ENCODE data around the gene SOCS4. TPM values are rescaled to one million over a fixed set of nuclear protein-coding genes. Genes with fewer than 3 reads are reported as not detected.

SOCS4 gene
- total RNA-seq, 2 experiments from 2014 or later = 23.0 to 37.3 TPM

DNA sequence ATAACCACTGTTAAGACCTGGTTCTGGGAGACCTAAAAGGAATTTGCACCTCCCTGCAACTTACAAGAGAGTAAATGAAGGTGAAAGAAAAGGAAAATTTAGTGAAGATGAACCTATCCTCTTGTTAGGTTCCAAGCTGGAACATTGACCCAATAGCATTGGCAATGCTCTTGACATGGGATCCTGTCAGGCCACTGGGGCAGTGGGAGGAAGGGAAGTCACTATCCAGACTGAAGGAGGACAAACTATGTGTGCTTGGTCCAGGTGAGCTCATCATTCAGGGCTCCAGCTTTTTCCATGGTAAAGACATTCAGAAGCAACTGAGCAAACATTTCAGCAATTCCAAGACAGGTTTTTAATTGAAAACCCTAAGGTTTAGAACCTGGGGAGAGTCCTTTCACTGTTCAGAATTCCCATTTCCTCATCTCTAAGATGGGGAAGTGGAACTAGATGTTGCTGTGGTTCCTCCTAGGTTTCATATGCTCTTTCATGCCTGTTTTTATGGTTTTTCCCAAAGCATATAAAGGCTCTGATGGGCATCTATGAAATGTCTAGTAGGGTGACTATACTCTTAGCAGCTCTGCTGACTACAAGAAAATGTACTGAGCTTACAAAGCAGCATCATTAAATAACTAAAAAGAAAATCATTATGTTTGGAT is 57.5 kb downstream of the SOCS4 start:
- DNase-seq (ENCODE audit: low spot score) = no peak
- intact Hi-C loops (cut with micrococcal nuclease; ENCODE audit: unreplicated experiment) = loop anchor here (5.0 to 10.0 kb wide), 3 partner anchors 48 to 340 kb away; no protein-coding TSS in a partner anchor
- no peaks in the 10 kb centered on the region for H4K20me1 ChIP-seq (ENCODE audit: insufficient read depth, low read length)
- no peaks in the 10 kb centered on the region for H3K79me2 ChIP-seq (ENCODE audit: insufficient read depth, low read depth, low read length)
- BruUV-seq (replicated peaks) = no TSS peak
- no peak for TF ChIP-seq EZH2phosphoT487 (IDR thresholded peaks at IDR 0.05; ENCODE audit: borderline replicate concordance, low read depth, low read length)
- TF ChIP-seq, protein P1, sequence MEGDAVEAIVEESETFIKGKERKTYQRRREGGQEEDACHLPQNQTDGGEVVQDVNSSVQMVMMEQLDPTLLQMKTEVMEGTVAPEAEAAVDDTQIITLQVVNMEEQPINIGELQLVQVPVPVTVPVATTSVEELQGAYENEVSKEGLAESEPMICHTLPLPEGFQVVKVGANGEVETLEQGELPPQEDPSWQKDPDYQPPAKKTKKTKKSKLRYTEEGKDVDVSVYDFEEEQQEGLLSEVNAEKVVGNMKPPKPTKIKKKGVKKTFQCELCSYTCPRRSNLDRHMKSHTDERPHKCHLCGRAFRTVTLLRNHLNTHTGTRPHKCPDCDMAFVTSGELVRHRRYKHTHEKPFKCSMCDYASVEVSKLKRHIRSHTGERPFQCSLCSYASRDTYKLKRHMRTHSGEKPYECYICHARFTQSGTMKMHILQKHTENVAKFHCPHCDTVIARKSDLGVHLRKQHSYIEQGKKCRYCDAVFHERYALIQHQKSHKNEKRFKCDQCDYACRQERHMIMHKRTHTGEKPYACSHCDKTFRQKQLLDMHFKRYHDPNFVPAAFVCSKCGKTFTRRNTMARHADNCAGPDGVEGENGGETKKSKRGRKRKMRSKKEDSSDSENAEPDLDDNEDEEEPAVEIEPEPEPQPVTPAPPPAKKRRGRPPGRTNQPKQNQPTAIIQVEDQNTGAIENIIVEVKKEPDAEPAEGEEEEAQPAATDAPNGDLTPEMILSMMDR (conservative IDR thresholded peaks at IDR 0.05; ENCODE audit: low read length) = no peak
- H3K36me3 ChIP-seq (ENCODE audit: insufficient read depth, low read length) = no peaks in the 10 kb centered on the region
- CTCF ChIA-PET (ENCODE audit: unreplicated experiment) = interaction anchor here (0.6 kb wide), 1 partner anchor 344 kb away, joined by 3 read pairs; no protein-coding TSS in a partner anchor
- no peak overlapping the region for H3K4me2 ChIP-seq (ENCODE audit: low read length)
- no peaks in the 10 kb centered on the region for H3K9me2 ChIP-seq (ENCODE audit: insufficient read depth, low read length)
- no peak overlapping the region for H2AFZ ChIP-seq (ENCODE audit: low read length)
- no peaks in the 10 kb centered on the region for H3K4me1 ChIP-seq (ENCODE audit: insufficient read depth, low read length, poor library complexity, severe bottlenecking)
- no peak overlapping the region for H3K4me3 ChIP-seq (ENCODE audit: low read depth, low read length, poor library complexity, severe bottlenecking)
- no peak overlapping the region for H3K27ac ChIP-seq (ENCODE audit: low read depth, low read length, poor library complexity, severe bottlenecking)
- H3K9me3 ChIP-seq (ENCODE audit: low read length) = no peaks in the 10 kb centered on the region
- POLR2A ChIA-PET = interaction anchor here (1.0 to 1.8 kb wide), 3 partner anchors 10 to 27 kb away, joined by 3 to 5 read pairs (median 4); no protein-coding TSS in a partner anchor

DNA sequence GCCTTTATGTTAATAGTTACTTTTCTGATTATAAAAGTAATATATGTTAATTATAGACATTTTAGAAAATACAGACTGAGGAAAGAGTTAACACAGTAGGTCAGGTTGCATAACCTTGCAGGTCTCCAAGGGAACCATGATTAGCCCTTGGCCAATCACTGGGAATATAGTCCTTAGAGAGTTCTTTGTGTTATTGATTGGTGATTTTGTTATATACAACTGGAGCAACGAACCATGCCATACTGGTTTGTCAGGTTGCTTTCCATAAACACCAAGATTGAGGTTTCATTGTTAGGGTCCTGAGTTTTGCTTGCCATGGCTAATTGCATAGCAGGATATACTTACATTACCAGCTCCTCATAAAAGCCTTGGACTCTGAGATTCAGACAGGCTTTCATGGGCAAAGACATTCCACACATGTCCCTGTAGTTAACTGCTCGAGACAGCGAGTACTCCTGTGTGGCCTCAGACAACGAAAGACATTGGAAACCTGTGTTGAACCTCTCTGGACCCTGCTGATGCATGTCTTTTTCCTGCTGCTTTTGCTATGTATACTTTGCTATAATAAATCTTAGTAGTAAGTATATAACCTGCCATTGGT is 58.1 kb downstream of the SOCS4 start:
- H3K9me2 ChIP-seq (ENCODE audit: insufficient read depth, low read length) = no peaks in the 10 kb centered on the region
- no peaks in the 10 kb centered on the region for H4K20me1 ChIP-seq (ENCODE audit: insufficient read depth, low read length)
- ChIA-PET CTCF (ENCODE audit: unreplicated experiment) (no interaction called here), POLR2A (interaction anchor here (1.6 to 1.8 kb wide), 2 partner anchors 9 to 13 kb away, joined by 4 to 5 read pairs; no protein-coding TSS in a partner anchor)
- H3K4me2 ChIP-seq (ENCODE audit: low read length) = no peak overlapping the region
- H3K4me3 ChIP-seq (ENCODE audit: low read depth, low read length, poor library complexity, severe bottlenecking) = no peak overlapping the region
- intact Hi-C loops (cut with micrococcal nuclease; ENCODE audit: unreplicated experiment) = loop anchor here (5.0 to 10.0 kb wide), 3 partner anchors 47 to 340 kb away; no protein-coding TSS in a partner anchor
- H3K79me2 ChIP-seq (ENCODE audit: insufficient read depth, low read depth, low read length) = no peaks in the 10 kb centered on the region
- no peaks in the 10 kb centered on the region for H3K36me3 ChIP-seq (ENCODE audit: insufficient read depth, low read length)
- TF ChIP-seq EZH2phosphoT487 (IDR thresholded peaks at IDR 0.05; ENCODE audit: borderline replicate concordance, low read depth, low read length) = no peak
- TF ChIP-seq, protein P1 (conservative IDR thresholded peaks at IDR 0.05; ENCODE audit: low read length) = no peak
- H3K9me3 ChIP-seq (ENCODE audit: low read length) = no peaks in the 10 kb centered on the region
- H3K27ac ChIP-seq (ENCODE audit: low read depth, low read length, poor library complexity, severe bottlenecking) = no peak overlapping the region
- DNase-seq (ENCODE audit: low spot score) = no peak
- no peak overlapping the region for H2AFZ ChIP-seq (ENCODE audit: low read length)
- H3K4me1 ChIP-seq (ENCODE audit: insufficient read depth, low read length, poor library complexity, severe bottlenecking) = no peaks in the 10 kb centered on the region
- no TSS peak for BruUV-seq (replicated peaks)
